Hematopoietic multipotent progenitor cell (in vitro differentiated cells): ENCODE results near the gene HPCA. TPM values are rescaled to one million over a fixed set of nuclear protein-coding genes. Genes with fewer than 3 reads are reported as not detected.

ENCODE experiments used
- DNase-seq, 3 donors: peaks; one replicate each; pipeline ENCODE4 v3.0.0-alpha.2; 2011 to 2015; ENCODE audit warnings: low read depth in 2 of 3, low spot score in 2 of 3
- total RNA-seq: library from RNA; depleted of rRNA; stranded (reverse); fragments of >200 nt; gene quantifications from one replicate; pipeline ENCODE4 v1.2.3, GENCODE V29; 2012

The HPCA gene
- total RNA-seq, 1 donor, result not detected

GRCh38 chr1:32888134-32888533, 1.8 kb downstream of the HPCA start:
- DNase-seq, result no peak

- DNase-seq, result no peak
Observed at GRCh38 chr1:32888677-32889420, 2.6 kb downstream of the HPCA start.

GRCh38 chr1:32889731-32890278, 3.5 kb downstream of the HPCA start:
- no peak for DNase-seq

- no peak for DNase-seq
Observed at GRCh38 chr1:32890516-32891240, 4.4 kb downstream of the HPCA start.

- DNase-seq, result no peak
Observed at GRCh38 chr1:32891241-32891570, 4.9 kb downstream of the HPCA start.

- no peak for DNase-seq
Observed at GRCh38 chr1:32891630-32892029, 5.3 kb downstream of the HPCA start.

GRCh38 chr1:32892368-32893197, 6.3 kb downstream of the HPCA start:
- DNase-seq, result peak in 2 of 3 donors; percentile 64 to 69

- no peak for DNase-seq
Observed at GRCh38 chr1:32893198-32894018, 7.1 kb downstream of the HPCA start.

- DNase-seq, result no peak
Observed at GRCh38 chr1:32894019-32894600, 7.8 kb downstream of the HPCA start.

- DNase-seq, result no peak
Observed at GRCh38 chr1:32894681-32895080, 8.4 kb downstream of the HPCA start.

- no peak for DNase-seq
Observed at GRCh38 chr1:32895325-32896215, 9.3 kb downstream of the HPCA start.

- no peak for DNase-seq
Observed at GRCh38 chr1:32896451-32896850, 10.2 kb downstream of the HPCA start.

GRCh38 chr1:32897082-32898049, 11.1 kb downstream of the HPCA start:
- DNase-seq, result no peak

- DNase-seq, result no peak
Observed at GRCh38 chr1:32898056-32898455, 11.8 kb downstream of the HPCA start.

- no peak for DNase-seq
Observed at GRCh38 chr1:32898958-32899357, 12.7 kb downstream of the HPCA start.

GRCh38 chr1:32899586-32900296, 13.4 kb downstream of the HPCA start:
- DNase-seq, result no peak

GRCh38 chr1:32900371-32900955, 14.2 kb downstream of the HPCA start:
- DNase-seq, result no peak
